B cell (primary cell): Measurements from ENCODE around the gene PAPPA.

ENCODE experiments used
- CTCF ChIP-seq: fragments of 200-600 bp; IDR thresholded peaks from one replicate; pipeline ENCODE4 v1.8.0; 2022; ENCODE audit warnings: antibody characterized with exemption, mild to moderate bottlenecking
- EZH2 ChIP-seq: IDR thresholded peaks from 2 replicates; pipeline ENCODE4 v1.6.1; 2012; ENCODE audit warnings: borderline replicate concordance, low read depth, mild to moderate bottlenecking, moderate library complexity, low read length; ENCODE audit not compliant: insufficient read depth, poor library complexity, severe bottlenecking

- TF ChIP-seq CTCF (no peak), EZH2 (no peak)
Measured at GRCh38 chr9:116196806-116197205, 43.2 kb downstream of the PAPPA start.
